ENCODE data around the gene UBASH3A. TPM values are rescaled to one million over a fixed set of nuclear protein-coding genes. Genes with fewer than 3 reads are reported as not detected.

Gene UBASH3A
- total RNA-seq, 1 donor from 2014 or later: not detected

DNA sequence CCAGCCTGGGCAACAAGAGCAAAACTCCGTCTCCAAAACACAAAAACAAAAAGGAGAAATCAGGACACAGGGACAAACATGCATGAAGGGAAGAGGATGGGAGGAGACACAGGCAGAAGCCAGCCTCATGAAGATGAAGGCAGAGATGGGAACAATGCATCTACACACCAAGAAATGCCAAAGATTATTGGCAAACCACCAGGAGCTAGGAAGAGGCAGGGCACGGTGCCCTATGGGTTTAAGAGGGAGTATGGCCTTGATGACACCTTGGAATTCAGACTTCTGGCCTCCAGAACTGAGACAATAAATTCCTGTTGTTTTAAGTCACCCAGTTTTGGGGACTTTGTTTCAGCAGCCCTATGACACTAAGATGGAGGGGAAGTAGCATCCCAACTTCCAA lies 13.0 kb upstream of the UBASH3A start:
- Histone ChIP-seq H3K9ac (no peak overlapping the region), H3K4me2 (no peak overlapping the region), H3K27me3 (no peaks in the 10 kb centered on the region), H3K4me3 (no peak overlapping the region), H3K79me2 (ENCODE audit: low read depth) (no peaks in the 10 kb centered on the region), H3K9me3 (ENCODE audit: low read depth) (no peaks in the 10 kb centered on the region), H2AFZ (replicated peaks) (no peak overlapping the region), H4K20me1 (ENCODE audit: low read depth) (no peaks in the 10 kb centered on the region), H3K4me1 (peaks cover 11% of the 10 kb centered on the region), H3K27ac (no peak overlapping the region), H3K36me3 (no peaks in the 10 kb centered on the region), H3F3A (ENCODE audit: low read depth) (peaks cover 8% of the 10 kb centered on the region)
- TF ChIP-seq, protein P1, sequence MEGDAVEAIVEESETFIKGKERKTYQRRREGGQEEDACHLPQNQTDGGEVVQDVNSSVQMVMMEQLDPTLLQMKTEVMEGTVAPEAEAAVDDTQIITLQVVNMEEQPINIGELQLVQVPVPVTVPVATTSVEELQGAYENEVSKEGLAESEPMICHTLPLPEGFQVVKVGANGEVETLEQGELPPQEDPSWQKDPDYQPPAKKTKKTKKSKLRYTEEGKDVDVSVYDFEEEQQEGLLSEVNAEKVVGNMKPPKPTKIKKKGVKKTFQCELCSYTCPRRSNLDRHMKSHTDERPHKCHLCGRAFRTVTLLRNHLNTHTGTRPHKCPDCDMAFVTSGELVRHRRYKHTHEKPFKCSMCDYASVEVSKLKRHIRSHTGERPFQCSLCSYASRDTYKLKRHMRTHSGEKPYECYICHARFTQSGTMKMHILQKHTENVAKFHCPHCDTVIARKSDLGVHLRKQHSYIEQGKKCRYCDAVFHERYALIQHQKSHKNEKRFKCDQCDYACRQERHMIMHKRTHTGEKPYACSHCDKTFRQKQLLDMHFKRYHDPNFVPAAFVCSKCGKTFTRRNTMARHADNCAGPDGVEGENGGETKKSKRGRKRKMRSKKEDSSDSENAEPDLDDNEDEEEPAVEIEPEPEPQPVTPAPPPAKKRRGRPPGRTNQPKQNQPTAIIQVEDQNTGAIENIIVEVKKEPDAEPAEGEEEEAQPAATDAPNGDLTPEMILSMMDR (IDR thresholded peaks at IDR 0.05): no peak
- TF ChIP-seq EZH2 (IDR thresholded peaks at IDR 0.05) (no peak), EZH2phosphoT487 (IDR thresholded peaks at IDR 0.05) (no peak)
- H3K4me3 Mint-ChIP-seq: no peak overlapping the region
- peaks cover 10% of the 10 kb centered on the region for H3K27me3 Mint-ChIP-seq (ENCODE audit: insufficient read depth, low read depth)
- no peak for DNase-seq (ENCODE audit: low spot score)
- peak overlapping the region; percentile 27 for H3K27ac Mint-ChIP-seq
- H3K4me1 Mint-ChIP-seq: peaks cover 28% of the 10 kb centered on the region
- no peaks in the 10 kb centered on the region for H3K36me3 Mint-ChIP-seq
- H3K9me3 Mint-ChIP-seq: peaks cover 2% of the 10 kb centered on the region

DNA sequence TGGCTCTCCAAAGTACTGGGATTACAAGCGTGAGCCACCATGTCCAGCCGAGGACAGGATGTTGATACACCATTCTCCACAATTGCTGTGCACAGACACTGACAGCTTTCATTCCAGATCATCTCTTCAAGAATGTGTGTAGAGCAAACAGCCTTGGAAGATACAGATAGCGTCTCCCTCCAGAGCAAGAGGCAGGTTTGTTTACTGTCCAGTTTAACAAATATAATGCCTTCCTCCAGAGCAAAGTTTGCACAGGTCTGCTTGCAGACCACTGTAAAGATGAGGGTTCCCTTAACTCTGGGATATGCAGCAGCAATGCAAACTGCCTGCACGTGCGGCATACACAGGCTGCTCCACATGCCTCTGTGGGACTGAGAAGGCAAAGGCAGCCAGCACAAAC lies 12.4 kb upstream of the UBASH3A start:
- no peak overlapping the region for H3K4me3 Mint-ChIP-seq
- no peaks in the 10 kb centered on the region for H3K36me3 ChIP-seq
- H2AFZ ChIP-seq (replicated peaks): no peak overlapping the region
- H3K27ac Mint-ChIP-seq: no peak overlapping the region
- H3F3A ChIP-seq (ENCODE audit: low read depth): peaks cover 8% of the 10 kb centered on the region
- H3K79me2 ChIP-seq (ENCODE audit: low read depth): no peaks in the 10 kb centered on the region
- no peak overlapping the region for H3K27ac ChIP-seq
- peaks cover 28% of the 10 kb centered on the region for H3K4me1 Mint-ChIP-seq
- peaks cover 2% of the 10 kb centered on the region for H3K9me3 Mint-ChIP-seq
- H3K27me3 Mint-ChIP-seq (ENCODE audit: insufficient read depth, low read depth): peaks cover 10% of the 10 kb centered on the region
- H3K4me2 ChIP-seq: no peak overlapping the region
- no peak overlapping the region for H3K4me3 ChIP-seq
- no peaks in the 10 kb centered on the region for H3K36me3 Mint-ChIP-seq
- DNase-seq (ENCODE audit: low spot score): no peak
- peaks cover 11% of the 10 kb centered on the region for H3K4me1 ChIP-seq
- TF ChIP-seq EZH2 (IDR thresholded peaks at IDR 0.05): no peak
- TF ChIP-seq, protein P1 (IDR thresholded peaks at IDR 0.05): no peak
- TF ChIP-seq EZH2phosphoT487 (IDR thresholded peaks at IDR 0.05): no peak
- H4K20me1 ChIP-seq (ENCODE audit: low read depth): no peaks in the 10 kb centered on the region
- no peaks in the 10 kb centered on the region for H3K27me3 ChIP-seq
- no peaks in the 10 kb centered on the region for H3K9me3 ChIP-seq (ENCODE audit: low read depth)
- no peak overlapping the region for H3K9ac ChIP-seq

DNA sequence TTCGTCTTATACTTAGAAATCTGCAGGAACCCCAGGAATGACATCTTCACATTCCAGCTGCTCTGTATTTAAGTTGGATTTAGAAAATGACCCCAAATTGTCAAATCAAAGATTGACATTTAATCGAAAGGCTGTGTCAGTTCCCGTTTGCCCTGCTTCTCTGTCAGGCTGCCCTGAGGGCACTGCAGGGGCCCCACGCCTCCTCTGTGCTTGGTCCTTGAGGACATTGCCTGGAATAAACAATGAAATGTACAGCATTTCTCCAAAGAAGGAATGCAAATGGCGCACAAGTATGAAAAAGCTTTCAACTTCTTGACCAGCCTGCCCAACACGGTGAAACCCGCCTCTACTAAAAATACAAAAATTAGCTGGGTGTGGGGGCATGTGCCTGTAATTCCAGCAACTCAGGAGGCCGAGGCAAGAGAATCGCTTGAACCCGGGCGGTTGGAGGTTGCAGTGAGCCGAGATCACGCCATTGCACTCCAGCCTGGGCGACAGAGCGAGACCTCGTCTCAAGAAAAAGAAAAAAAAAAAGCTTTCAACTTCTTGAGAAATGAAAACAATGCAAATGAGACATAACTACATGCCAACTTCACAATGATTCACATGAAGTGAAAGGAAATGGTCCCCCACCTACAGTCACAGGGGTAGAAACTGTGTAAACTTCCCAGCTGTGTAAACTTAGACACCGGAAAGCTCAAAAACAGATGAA lies 10.8 kb upstream of the UBASH3A start:
- H3K9ac ChIP-seq: no peak overlapping the region
- H3K9me3 ChIP-seq (ENCODE audit: low read depth): no peaks in the 10 kb centered on the region
- Mint-ChIP-seq H3K27ac (no peak overlapping the region), H3K27me3 (ENCODE audit: insufficient read depth, low read depth) (peaks cover 13% of the 10 kb centered on the region), H3K9me3 (no peaks in the 10 kb centered on the region), H3K4me3 (no peak overlapping the region), H3K4me1 (peaks cover 28% of the 10 kb centered on the region), H3K36me3 (no peaks in the 10 kb centered on the region)
- no peak overlapping the region for H3K4me2 ChIP-seq
- TF ChIP-seq, protein P1 (IDR thresholded peaks at IDR 0.05): no peak
- TF ChIP-seq EZH2phosphoT487 (IDR thresholded peaks at IDR 0.05) (no peak), EZH2 (IDR thresholded peaks at IDR 0.05) (no peak)
- peaks cover 8% of the 10 kb centered on the region for H3F3A ChIP-seq (ENCODE audit: low read depth)
- no peak overlapping the region for H3K27ac ChIP-seq
- no peaks in the 10 kb centered on the region for H3K36me3 ChIP-seq
- H4K20me1 ChIP-seq (ENCODE audit: low read depth): no peaks in the 10 kb centered on the region
- H2AFZ ChIP-seq (replicated peaks): no peak overlapping the region
- no peaks in the 10 kb centered on the region for H3K27me3 ChIP-seq
- H3K79me2 ChIP-seq (ENCODE audit: low read depth): no peaks in the 10 kb centered on the region
- no peak overlapping the region for H3K4me3 ChIP-seq
- DNase-seq (ENCODE audit: low spot score): no peak
- H3K4me1 ChIP-seq: peaks cover 11% of the 10 kb centered on the region
